Fibroblast of the conjunctiva (primary cell): Measurements from ENCODE around the gene DCUN1D1.

Experiments used
- DNase-seq: peaks from one replicate; pipeline ENCODE4 v3.0.0-alpha.2; 2010; ENCODE audit warnings: low read depth

The DCUN1D1 gene

GRCh38 chr3:182891364-182891763 is 89.0 kb downstream of the DCUN1D1 start:
- DNase-seq, result no peak

DNA sequence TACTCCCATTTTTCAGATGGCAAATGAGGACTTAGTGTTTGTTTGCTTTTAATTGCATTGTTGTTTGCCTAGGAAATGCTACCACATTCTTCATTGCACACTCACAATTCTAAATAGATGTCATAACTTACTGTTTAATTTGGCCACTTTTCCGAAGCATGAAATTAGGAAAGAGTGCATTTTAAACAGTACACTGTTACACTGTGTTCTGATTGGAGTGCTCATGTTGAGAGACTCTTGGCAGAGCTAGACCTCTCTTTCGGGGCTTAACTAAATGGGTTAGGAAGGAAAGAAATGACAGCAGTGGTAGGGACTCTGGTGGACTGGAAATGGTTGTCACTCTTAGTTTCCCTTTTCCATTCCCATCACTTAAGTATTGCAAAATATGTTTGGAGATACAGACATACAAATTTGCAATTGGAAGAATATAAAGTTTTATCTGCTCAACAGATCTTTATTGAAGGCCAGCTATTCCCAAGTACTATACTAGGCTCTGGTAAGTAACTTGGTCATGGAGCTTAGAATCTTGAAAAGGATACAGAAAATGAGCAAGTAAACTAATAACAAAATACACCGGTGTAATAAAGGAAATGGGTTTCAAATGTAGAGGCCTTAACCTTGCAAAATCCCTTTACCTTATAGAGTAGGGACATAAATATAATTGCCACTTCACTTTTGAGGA is 90.2 kb downstream of the DCUN1D1 start:
- no peak for DNase-seq
